ENCODE data around the gene TRMT13. TPM values are rescaled to one million over a fixed set of nuclear protein-coding genes. Genes with fewer than 3 reads are reported as not detected.

The TRMT13 gene
- total RNA-seq, 1 donor from 2014 or later: 11.4 TPM

DNA sequence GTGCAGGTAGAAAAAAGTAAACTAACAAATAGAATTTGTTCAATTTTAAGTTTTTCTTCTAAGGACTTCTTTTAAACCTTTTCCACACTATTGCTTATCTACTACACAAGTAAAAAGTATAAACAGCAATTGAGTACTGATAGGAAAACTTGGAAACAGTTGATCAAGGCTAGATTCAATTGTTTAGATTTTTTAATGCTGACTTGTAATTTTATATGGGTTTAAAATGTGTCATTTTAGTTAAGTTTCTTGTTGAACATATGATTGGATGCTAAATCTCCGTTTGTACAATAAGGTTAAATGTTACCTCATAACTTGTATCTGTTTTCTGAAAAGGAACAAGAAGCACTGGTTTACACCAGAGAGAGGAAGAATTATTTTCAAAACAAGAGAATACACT is 5.7 kb upstream of the TRMT13 start:
- Mint-ChIP-seq H3K27me3 (ENCODE audit: unreplicated experiment) (no peaks in the 10 kb centered on the region), H3K4me3 (ENCODE audit: unreplicated experiment) (no peak overlapping the region), H3K9me3 (ENCODE audit: unreplicated experiment) (no peaks in the 10 kb centered on the region), H3K27ac (ENCODE audit: unreplicated experiment) (no peak overlapping the region), H3K4me1 (ENCODE audit: low read depth, unreplicated experiment) (no peaks in the 10 kb centered on the region), H3K36me3 (ENCODE audit: unreplicated experiment) (no peaks in the 10 kb centered on the region)
- DNase-seq: no peak
- no peak for TF ChIP-seq CTCF (IDR thresholded peaks at IDR 0.05; ENCODE audit: partially characterized antibody, unreplicated experiment)

DNA sequence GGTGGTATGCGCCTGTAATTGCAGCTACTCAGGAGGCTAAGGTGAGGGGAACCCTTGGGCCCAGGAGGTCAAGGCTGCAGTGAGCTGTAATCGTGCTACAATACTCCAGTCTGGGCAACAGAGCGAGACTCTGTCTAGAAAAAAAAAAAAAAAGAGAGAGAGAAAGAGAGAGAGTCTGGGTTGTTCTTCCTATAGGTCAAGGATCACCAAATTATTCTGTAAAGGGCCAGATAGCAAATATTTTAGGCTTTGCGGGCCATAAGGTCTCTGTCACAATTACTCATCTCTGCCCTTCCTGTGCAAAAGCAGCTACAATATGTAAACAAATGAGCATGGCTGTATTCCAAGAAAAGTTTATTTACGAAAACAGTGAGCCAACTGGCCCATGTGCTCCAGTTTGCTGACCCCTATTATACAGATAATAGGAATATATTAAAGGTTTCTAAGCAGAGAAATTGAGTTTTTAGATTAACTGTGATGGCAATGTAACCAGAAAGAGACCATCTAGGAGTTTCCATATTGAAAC is 2.3 kb upstream of the TRMT13 start:
- H3K4me3 Mint-ChIP-seq (ENCODE audit: unreplicated experiment): no peak overlapping the region
- H3K27me3 Mint-ChIP-seq (ENCODE audit: unreplicated experiment): peaks cover 3% of the 10 kb centered on the region
- H3K4me1 Mint-ChIP-seq (ENCODE audit: low read depth, unreplicated experiment): no peaks in the 10 kb centered on the region
- H3K9me3 Mint-ChIP-seq (ENCODE audit: unreplicated experiment): peaks cover 4% of the 10 kb centered on the region
- no peaks in the 10 kb centered on the region for H3K36me3 Mint-ChIP-seq (ENCODE audit: unreplicated experiment)
- no peak for TF ChIP-seq CTCF (IDR thresholded peaks at IDR 0.05; ENCODE audit: partially characterized antibody, unreplicated experiment)
- no peak for DNase-seq
- no peak overlapping the region for H3K27ac Mint-ChIP-seq (ENCODE audit: unreplicated experiment)

- Mint-ChIP-seq H3K27ac (ENCODE audit: unreplicated experiment) (no peak overlapping the region), H3K9me3 (ENCODE audit: unreplicated experiment) (peaks cover 4% of the 10 kb centered on the region), H3K4me1 (ENCODE audit: low read depth, unreplicated experiment) (no peaks in the 10 kb centered on the region), H3K4me3 (ENCODE audit: unreplicated experiment) (peak overlapping the region; percentile 96), H3K36me3 (ENCODE audit: unreplicated experiment) (no peaks in the 10 kb centered on the region), H3K27me3 (ENCODE audit: unreplicated experiment) (peaks cover 3% of the 10 kb centered on the region)
- TF ChIP-seq CTCF (IDR thresholded peaks at IDR 0.05; ENCODE audit: partially characterized antibody, unreplicated experiment): no peak
- DNase-seq: no peak
Measured at GRCh38 chr1:100131623-100132022, 1.3 kb upstream of the TRMT13 start.

- Mint-ChIP-seq H3K4me3 (ENCODE audit: unreplicated experiment) (no peak overlapping the region), H3K4me1 (ENCODE audit: low read depth, unreplicated experiment) (no peaks in the 10 kb centered on the region), H3K27me3 (ENCODE audit: unreplicated experiment) (peaks cover 3% of the 10 kb centered on the region)
Measured at GRCh38 chr1:100134872-100135271, 1.9 kb downstream of the TRMT13 start.

GRCh38 chr1:100137602-100138001 is 4.6 kb downstream of the TRMT13 start:
- Mint-ChIP-seq H3K27me3 (ENCODE audit: unreplicated experiment) (peaks cover 3% of the 10 kb centered on the region), H3K4me3 (ENCODE audit: unreplicated experiment) (no peak overlapping the region), H3K36me3 (ENCODE audit: unreplicated experiment) (no peaks in the 10 kb centered on the region), H3K27ac (ENCODE audit: unreplicated experiment) (no peak overlapping the region), H3K4me1 (ENCODE audit: low read depth, unreplicated experiment) (no peaks in the 10 kb centered on the region), H3K9me3 (ENCODE audit: unreplicated experiment) (peaks cover 4% of the 10 kb centered on the region)
- no peak for DNase-seq
- no peak for TF ChIP-seq CTCF (IDR thresholded peaks at IDR 0.05; ENCODE audit: partially characterized antibody, unreplicated experiment)

More at GRCh38 chr1:100134872-100135271, 1.9 kb downstream of the TRMT13 start:
- H3K27ac Mint-ChIP-seq (ENCODE audit: unreplicated experiment): no peak overlapping the region
- H3K9me3 Mint-ChIP-seq (ENCODE audit: unreplicated experiment): peaks cover 4% of the 10 kb centered on the region
- DNase-seq: no peak
- no peak for TF ChIP-seq CTCF (IDR thresholded peaks at IDR 0.05; ENCODE audit: partially characterized antibody, unreplicated experiment)
- H3K36me3 Mint-ChIP-seq (ENCODE audit: unreplicated experiment): no peaks in the 10 kb centered on the region

Measured in glutamatergic neuron (in vitro differentiated cells).